HL-60 (cell line): ENCODE measurements around the gene KRT3.

Experiments
- DNase-seq, 2 experiments: peaks; one replicate each; pipeline ENCODE4 v3.0.0-alpha.2; 2010 to 2020; ENCODE audit warnings: low read depth in 1 of 2, low spot score in 1 of 2
- H3K27ac ChIP-seq: fragments of 250-450 bp; sonication (Bioruptor Pico); replicated peaks from 2 replicates; pipeline ENCODE4 v1.5.1; 2020; ENCODE audit warnings: mild to moderate bottlenecking, moderate library complexity
- H3K27me3 ChIP-seq: fragments of 250-450 bp; sonication (Bioruptor Pico); 2 replicates; pipeline ENCODE4 v1.5.1; 2021; ENCODE audit warnings: mild to moderate bottlenecking, moderate library complexity; ENCODE audit not compliant: insufficient read depth, poor library complexity, severe bottlenecking
- H3K4me3 ChIP-seq: replicated peaks from 2 replicates; pipeline ENCODE4 v1.5.1; 2011; ENCODE audit warnings: mild to moderate bottlenecking, control low read depth, low read length; ENCODE audit not compliant: insufficient read depth
- GABPA ChIP-seq: IDR thresholded peaks from 2 replicates; pipeline ENCODE4 v1.6.1; 2012; ENCODE audit warnings: low read depth
- POLR2AphosphoS5 ChIP-seq: IDR thresholded peaks from 2 replicates; pipeline ENCODE4 v1.6.1; 2012; ENCODE audit warnings: low read depth
- SPI1 ChIP-seq: IDR thresholded peaks from 2 replicates; pipeline ENCODE4 v1.6.1; 2012; ENCODE audit warnings: low read depth, mild to moderate bottlenecking, borderline replicate concordance
- TF ChIP-seq, protein P1 (sequence below): IDR thresholded peaks from 2 replicates; pipeline ENCODE4 v1.6.1; 2012; ENCODE audit warnings: low read depth; ENCODE audit not compliant: insufficient replicate concordance
- TF ChIP-seq, protein P2 (sequence below): IDR thresholded peaks from one replicate; pipeline ENCODE4 v1.5.1; 2011; ENCODE audit warnings: low read length, control low read depth, inconsistent platforms; ENCODE audit not compliant: insufficient read depth

KRT3 gene

DNA sequence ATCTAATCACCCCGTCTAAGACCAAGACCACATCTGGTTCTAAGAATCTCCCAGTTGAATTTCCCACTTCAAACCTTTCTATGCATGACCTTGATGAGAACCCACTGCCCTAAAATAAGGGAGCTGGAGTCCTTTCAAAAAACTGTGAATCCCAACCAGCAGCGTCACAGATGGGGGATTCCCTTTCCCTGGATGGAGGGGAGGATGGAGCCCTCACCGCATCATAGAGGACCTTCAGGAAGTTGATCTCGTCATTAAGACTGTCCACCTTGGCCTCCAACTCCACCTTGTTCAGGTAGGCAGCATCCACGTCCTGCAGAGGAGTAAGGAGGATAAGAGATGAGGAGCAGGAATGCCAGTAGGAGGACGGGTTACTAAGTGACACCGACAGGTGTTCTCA, 13.2 kb upstream of the KRT3 start:
- DNase-seq = no peak
- Histone ChIP-seq H3K4me3 (no peak overlapping the region), H3K27me3 (no peaks in the 10 kb centered on the region), H3K27ac (no peak overlapping the region)
- TF ChIP-seq SPI1 (no peak), GABPA (no peak), POLR2AphosphoS5 (no peak)
- TF ChIP-seq, protein P1, sequence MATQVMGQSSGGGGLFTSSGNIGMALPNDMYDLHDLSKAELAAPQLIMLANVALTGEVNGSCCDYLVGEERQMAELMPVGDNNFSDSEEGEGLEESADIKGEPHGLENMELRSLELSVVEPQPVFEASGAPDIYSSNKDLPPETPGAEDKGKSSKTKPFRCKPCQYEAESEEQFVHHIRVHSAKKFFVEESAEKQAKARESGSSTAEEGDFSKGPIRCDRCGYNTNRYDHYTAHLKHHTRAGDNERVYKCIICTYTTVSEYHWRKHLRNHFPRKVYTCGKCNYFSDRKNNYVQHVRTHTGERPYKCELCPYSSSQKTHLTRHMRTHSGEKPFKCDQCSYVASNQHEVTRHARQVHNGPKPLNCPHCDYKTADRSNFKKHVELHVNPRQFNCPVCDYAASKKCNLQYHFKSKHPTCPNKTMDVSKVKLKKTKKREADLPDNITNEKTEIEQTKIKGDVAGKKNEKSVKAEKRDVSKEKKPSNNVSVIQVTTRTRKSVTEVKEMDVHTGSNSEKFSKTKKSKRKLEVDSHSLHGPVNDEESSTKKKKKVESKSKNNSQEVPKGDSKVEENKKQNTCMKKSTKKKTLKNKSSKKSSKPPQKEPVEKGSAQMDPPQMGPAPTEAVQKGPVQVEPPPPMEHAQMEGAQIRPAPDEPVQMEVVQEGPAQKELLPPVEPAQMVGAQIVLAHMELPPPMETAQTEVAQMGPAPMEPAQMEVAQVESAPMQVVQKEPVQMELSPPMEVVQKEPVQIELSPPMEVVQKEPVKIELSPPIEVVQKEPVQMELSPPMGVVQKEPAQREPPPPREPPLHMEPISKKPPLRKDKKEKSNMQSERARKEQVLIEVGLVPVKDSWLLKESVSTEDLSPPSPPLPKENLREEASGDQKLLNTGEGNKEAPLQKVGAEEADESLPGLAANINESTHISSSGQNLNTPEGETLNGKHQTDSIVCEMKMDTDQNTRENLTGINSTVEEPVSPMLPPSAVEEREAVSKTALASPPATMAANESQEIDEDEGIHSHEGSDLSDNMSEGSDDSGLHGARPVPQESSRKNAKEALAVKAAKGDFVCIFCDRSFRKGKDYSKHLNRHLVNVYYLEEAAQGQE = no peak
- TF ChIP-seq, protein P2, sequence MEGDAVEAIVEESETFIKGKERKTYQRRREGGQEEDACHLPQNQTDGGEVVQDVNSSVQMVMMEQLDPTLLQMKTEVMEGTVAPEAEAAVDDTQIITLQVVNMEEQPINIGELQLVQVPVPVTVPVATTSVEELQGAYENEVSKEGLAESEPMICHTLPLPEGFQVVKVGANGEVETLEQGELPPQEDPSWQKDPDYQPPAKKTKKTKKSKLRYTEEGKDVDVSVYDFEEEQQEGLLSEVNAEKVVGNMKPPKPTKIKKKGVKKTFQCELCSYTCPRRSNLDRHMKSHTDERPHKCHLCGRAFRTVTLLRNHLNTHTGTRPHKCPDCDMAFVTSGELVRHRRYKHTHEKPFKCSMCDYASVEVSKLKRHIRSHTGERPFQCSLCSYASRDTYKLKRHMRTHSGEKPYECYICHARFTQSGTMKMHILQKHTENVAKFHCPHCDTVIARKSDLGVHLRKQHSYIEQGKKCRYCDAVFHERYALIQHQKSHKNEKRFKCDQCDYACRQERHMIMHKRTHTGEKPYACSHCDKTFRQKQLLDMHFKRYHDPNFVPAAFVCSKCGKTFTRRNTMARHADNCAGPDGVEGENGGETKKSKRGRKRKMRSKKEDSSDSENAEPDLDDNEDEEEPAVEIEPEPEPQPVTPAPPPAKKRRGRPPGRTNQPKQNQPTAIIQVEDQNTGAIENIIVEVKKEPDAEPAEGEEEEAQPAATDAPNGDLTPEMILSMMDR = no peak

GRCh38 chr12:52808573-52809160, 12.8 kb upstream of the KRT3 start:
- no peaks in the 10 kb centered on the region for H3K27me3 ChIP-seq
- no peak overlapping the region for H3K27ac ChIP-seq
- no peak for DNase-seq
- TF ChIP-seq, protein P2 = no peak
- TF ChIP-seq GABPA (no peak), SPI1 (no peak), POLR2AphosphoS5 (no peak)
- TF ChIP-seq, protein P1 = no peak
- no peak overlapping the region for H3K4me3 ChIP-seq

- DNase-seq = no peak
- TF ChIP-seq POLR2AphosphoS5 = no peak
- no peak for TF ChIP-seq GABPA
- no peak for TF ChIP-seq SPI1
- TF ChIP-seq, protein P1 = no peak
- TF ChIP-seq, protein P2 = no peak
- no peak overlapping the region for H3K4me3 ChIP-seq
- no peak overlapping the region for H3K27ac ChIP-seq
- no peaks in the 10 kb centered on the region for H3K27me3 ChIP-seq
Observed at GRCh38 chr12:52807544-52808470, 11.9 kb upstream of the KRT3 start.
